Effector CD8-positive, alpha-beta T cell (primary cell): Measurements from ENCODE around the gene CXCL3.

Source experiments
- DNase-seq: peaks from one replicate; lab custom pipeline; 2025; lab: John Stamatoyannopoulos, UW

CXCL3 gene

GRCh38 chr4:74055498-74055897 is 17.0 kb upstream of the CXCL3 start:
- DNase-seq = no peak

- no peak for DNase-seq
Measured at GRCh38 chr4:74055096-74055495, 16.6 kb upstream of the CXCL3 start.

GRCh38 chr4:74054483-74055047 is 16.1 kb upstream of the CXCL3 start:
- no peak for DNase-seq

- DNase-seq = no peak
Measured at GRCh38 chr4:74047152-74047551, 8.7 kb upstream of the CXCL3 start.

GRCh38 chr4:74045772-74046171 is 7.3 kb upstream of the CXCL3 start:
- no peak for DNase-seq

GRCh38 chr4:74045247-74045646 is 6.8 kb upstream of the CXCL3 start:
- DNase-seq = no peak

- no peak for DNase-seq
Measured at GRCh38 chr4:74044677-74045076, 6.2 kb upstream of the CXCL3 start.

GRCh38 chr4:74042681-74043080 is 4.2 kb upstream of the CXCL3 start:
- no peak for DNase-seq

GRCh38 chr4:74041418-74041817 is 2.9 kb upstream of the CXCL3 start:
- no peak for DNase-seq

- DNase-seq = no peak
Measured at GRCh38 chr4:74039315-74039763, 850 bp upstream of the CXCL3 start.

- no peak for DNase-seq
Measured at GRCh38 chr4:74038086-74038424, 434 bp downstream of the CXCL3 start.

GRCh38 chr4:74037076-74037955 is 1.2 kb downstream of the CXCL3 start:
- DNase-seq = no peak

- DNase-seq = no peak
Measured at GRCh38 chr4:74033739-74034138, 4.8 kb downstream of the CXCL3 start.

GRCh38 chr4:74032064-74032463 is 6.4 kb downstream of the CXCL3 start:
- DNase-seq = no peak

- DNase-seq = no peak
Measured at GRCh38 chr4:74031576-74031975, 6.9 kb downstream of the CXCL3 start.

GRCh38 chr4:74030285-74030684 is 8.2 kb downstream of the CXCL3 start:
- no peak for DNase-seq

- no peak for DNase-seq
Measured at GRCh38 chr4:74028504-74028903, 10.0 kb downstream of the CXCL3 start.

- DNase-seq = no peak
Measured at GRCh38 chr4:74023709-74024108, 14.8 kb downstream of the CXCL3 start.

- no peak for DNase-seq
Measured at GRCh38 chr4:74021601-74022000, 16.9 kb downstream of the CXCL3 start.

GRCh38 chr4:74018771-74019170 is 19.7 kb downstream of the CXCL3 start:
- DNase-seq = no peak

GRCh38 chr4:74018116-74018515 is 20.4 kb downstream of the CXCL3 start:
- DNase-seq = no peak

GRCh38 chr4:74016068-74016467 is 22.4 kb downstream of the CXCL3 start:
- DNase-seq = no peak

GRCh38 chr4:74015126-74015780 is 23.2 kb downstream of the CXCL3 start:
- no peak for DNase-seq
